Femur (tissue), 1 donor: ENCODE results near the gene PTGES3L.

Experiments used
- DNase-seq: peaks from one replicate; pipeline ENCODE4 v3.0.0-alpha.2; 2017

Gene PTGES3L

GRCh38 chr17:42918902-42919521 lies 60.9 kb downstream of the PTGES3L start:
- no peak for DNase-seq
